ENCODE measurements around the gene GNGT1.

The GNGT1 gene

GRCh38 chr7:93948873-93949272, 42.5 kb downstream of the GNGT1 start:
- DNase-seq (ENCODE audit: extremely low spot score) = no peak
- POLR2A ChIA-PET = no interaction called here
- CTCF ChIA-PET = no interaction called here
- TF ChIP-seq FOXM1 (IDR thresholded peaks at IDR 0.05; ENCODE audit: borderline replicate concordance) (no peak), ZNF384 (IDR thresholded peaks at IDR 0.05) (no peak), TARDBP (IDR thresholded peaks at IDR 0.05) (no peak), NFRKB (IDR thresholded peaks at IDR 0.05) (no peak), L3MBTL2 (conservative IDR thresholded peaks at IDR 0.05) (no peak), PKNOX1 (IDR thresholded peaks at IDR 0.05) (no peak), ELF4 (IDR thresholded peaks at IDR 0.05) (no peak)

- DNase-seq (ENCODE audit: extremely low spot score) = no peak
- ChIA-PET CTCF (no interaction called here), POLR2A (no interaction called here)
- TF ChIP-seq FOXA1 (IDR thresholded peaks at IDR 0.05) = no peak
- TF ChIP-seq FOXK2 (IDR thresholded peaks at IDR 0.05) = no peak
- TF ChIP-seq PKNOX1 (IDR thresholded peaks at IDR 0.05) = no peak
- TF ChIP-seq LEF1 (IDR thresholded peaks at IDR 0.05; ENCODE audit: borderline replicate concordance) = no peak
- TF ChIP-seq SUZ12 (IDR thresholded peaks at IDR 0.05) = no peak
- no peak for TF ChIP-seq HDGF (IDR thresholded peaks at IDR 0.05; ENCODE audit: borderline replicate concordance)
- no peak for TF ChIP-seq TARDBP (IDR thresholded peaks at IDR 0.05)
- no peak for TF ChIP-seq BHLHE40 (IDR thresholded peaks at IDR 0.05; ENCODE audit: borderline replicate concordance)
- TF ChIP-seq SP1 (IDR thresholded peaks at IDR 0.05) = no peak
- no peak for TF ChIP-seq ELF4 (IDR thresholded peaks at IDR 0.05)
- TF ChIP-seq L3MBTL2 (conservative IDR thresholded peaks at IDR 0.05) = no peak
- no peak for TF ChIP-seq ARNT (IDR thresholded peaks at IDR 0.05)
Observed at GRCh38 chr7:93949423-93949822, 43.1 kb downstream of the GNGT1 start.

GRCh38 chr7:93955304-93955703, 48.9 kb downstream of the GNGT1 start:
- CTCF ChIA-PET = no interaction called here
- DNase-seq (ENCODE audit: extremely low spot score) = no peak
- POLR2A ChIA-PET = no interaction called here
- TF ChIP-seq NFRKB (IDR thresholded peaks at IDR 0.05) = no peak
- no peak for TF ChIP-seq LEF1 (IDR thresholded peaks at IDR 0.05; ENCODE audit: borderline replicate concordance)
- TF ChIP-seq BHLHE40 (IDR thresholded peaks at IDR 0.05; ENCODE audit: borderline replicate concordance) = no peak
- no peak for TF ChIP-seq FOXA1 (IDR thresholded peaks at IDR 0.05)
- no peak for TF ChIP-seq FOXK2 (IDR thresholded peaks at IDR 0.05)
- TF ChIP-seq SUZ12 (IDR thresholded peaks at IDR 0.05) = no peak
- no peak for TF ChIP-seq ELF4 (IDR thresholded peaks at IDR 0.05)
- TF ChIP-seq ZNF384 (IDR thresholded peaks at IDR 0.05) = no peak
- no peak for TF ChIP-seq ARNT (IDR thresholded peaks at IDR 0.05)
- TF ChIP-seq HDGF (IDR thresholded peaks at IDR 0.05; ENCODE audit: borderline replicate concordance) = no peak
- TF ChIP-seq SP1 (IDR thresholded peaks at IDR 0.05) = no peak
- TF ChIP-seq PKNOX1 (IDR thresholded peaks at IDR 0.05) = no peak
- no peak for TF ChIP-seq TARDBP (IDR thresholded peaks at IDR 0.05)
- TF ChIP-seq CTBP1 (IDR thresholded peaks at IDR 0.05; ENCODE audit: borderline replicate concordance) = no peak

- POLR2A ChIA-PET = no interaction called here
- no peak for TF ChIP-seq HDGF (IDR thresholded peaks at IDR 0.05; ENCODE audit: borderline replicate concordance)
- TF ChIP-seq ELF4 (IDR thresholded peaks at IDR 0.05) = no peak
- TF ChIP-seq SUZ12 (IDR thresholded peaks at IDR 0.05) = no peak
- TF ChIP-seq FOXK2 (IDR thresholded peaks at IDR 0.05) = no peak
- no peak for TF ChIP-seq FOXM1 (IDR thresholded peaks at IDR 0.05; ENCODE audit: borderline replicate concordance)
- TF ChIP-seq BHLHE40 (IDR thresholded peaks at IDR 0.05; ENCODE audit: borderline replicate concordance) = no peak
- no peak for TF ChIP-seq SP1 (IDR thresholded peaks at IDR 0.05)
- TF ChIP-seq L3MBTL2 (conservative IDR thresholded peaks at IDR 0.05) = no peak
- no peak for TF ChIP-seq PKNOX1 (IDR thresholded peaks at IDR 0.05)
- TF ChIP-seq ZNF384 (IDR thresholded peaks at IDR 0.05) = no peak
- no peak for TF ChIP-seq CTBP1 (IDR thresholded peaks at IDR 0.05; ENCODE audit: borderline replicate concordance)
- no peak for TF ChIP-seq NFRKB (IDR thresholded peaks at IDR 0.05)
- CTCF ChIA-PET = no interaction called here
- no peak for DNase-seq (ENCODE audit: extremely low spot score)
Observed at GRCh38 chr7:93957767-93958166, 51.4 kb downstream of the GNGT1 start.

GRCh38 chr7:93958216-93958615, 51.8 kb downstream of the GNGT1 start:
- TF ChIP-seq PKNOX1 (IDR thresholded peaks at IDR 0.05) = no peak
- TF ChIP-seq FOXM1 (IDR thresholded peaks at IDR 0.05; ENCODE audit: borderline replicate concordance) = no peak
- TF ChIP-seq FOXK2 (IDR thresholded peaks at IDR 0.05) = no peak
- no peak for TF ChIP-seq LEF1 (IDR thresholded peaks at IDR 0.05; ENCODE audit: borderline replicate concordance)
- TF ChIP-seq FOXA1 (IDR thresholded peaks at IDR 0.05) = no peak
- no peak for TF ChIP-seq SP1 (IDR thresholded peaks at IDR 0.05)
- no peak for TF ChIP-seq ZNF384 (IDR thresholded peaks at IDR 0.05)
- TF ChIP-seq BHLHE40 (IDR thresholded peaks at IDR 0.05; ENCODE audit: borderline replicate concordance) = no peak
- no peak for TF ChIP-seq ARNT (IDR thresholded peaks at IDR 0.05)
- TF ChIP-seq TARDBP (IDR thresholded peaks at IDR 0.05) = no peak
- no peak for TF ChIP-seq L3MBTL2 (conservative IDR thresholded peaks at IDR 0.05)
- TF ChIP-seq ELF4 (IDR thresholded peaks at IDR 0.05) = no peak
- CTCF ChIA-PET = no interaction called here
- no peak for DNase-seq (ENCODE audit: extremely low spot score)
- POLR2A ChIA-PET = no interaction called here

All from HEK293T (cell line).